UCSD-AML1 (cell line): ENCODE measurements around the gene CYP27A1.
A peak's percentile ranks its signal among the peaks of the same experiment; 100 is the strongest.
"Not testable (repeated sequence)": the region's sequence is repeated elsewhere in the genome, so short reads cannot be mapped to it uniquely, and the experiment has no call there.

ENCODE experiments used
- DNase-seq: peaks from one replicate; lab custom pipeline; 2025; ENCODE audit not compliant: unreplicated experiment; lab: John Stamatoyannopoulos, UW

CYP27A1 gene

DNA sequence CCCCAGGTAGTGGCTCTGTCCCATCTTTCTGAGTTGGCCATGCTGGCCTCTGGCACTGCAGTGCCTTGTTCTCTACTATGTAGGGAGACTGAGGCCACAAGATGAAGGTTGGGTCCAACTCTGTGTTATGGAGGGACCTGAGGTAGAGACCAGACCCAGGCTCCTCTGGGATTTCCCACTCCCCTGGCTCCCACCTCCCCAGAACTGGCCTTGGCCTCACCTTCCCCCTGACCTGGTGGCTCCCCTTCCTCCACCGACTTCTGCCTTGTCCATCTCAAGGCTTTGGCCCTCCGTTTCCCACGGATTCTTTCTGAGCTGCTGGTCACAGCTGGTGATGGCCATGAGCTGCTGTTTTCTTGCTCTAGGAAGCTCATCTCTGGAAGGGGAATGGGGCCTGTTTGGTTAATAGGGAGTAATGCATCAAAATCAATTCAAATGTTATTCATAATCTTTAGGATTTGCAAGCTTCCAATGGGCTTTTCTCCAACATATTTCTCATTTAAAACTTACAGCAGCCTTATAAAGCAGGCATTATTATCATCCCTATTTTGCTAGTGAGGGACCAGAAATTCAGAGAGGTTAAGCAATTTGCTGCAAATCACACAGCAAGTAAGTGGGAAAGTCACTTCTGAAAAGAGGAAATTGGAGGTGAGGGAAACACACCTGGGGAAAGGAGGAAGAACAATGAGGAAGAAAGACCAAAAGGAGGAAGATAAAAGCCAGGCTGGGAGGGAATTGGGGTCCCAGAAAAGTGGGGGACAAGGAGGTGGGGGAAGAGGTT lies 48.8 kb downstream of the CYP27A1 start:
- no peak for DNase-seq

- no peak for DNase-seq
These were observed 49.5 kb downstream of the CYP27A1 start, which contains the start of gene PRKAG3 for GRCh38 chr2:218831378-218831990. Gene PRKAG3 (minus strand): TSS chr2:218831803.

GRCh38 chr2:218832081-218832480 lies 50.1 kb downstream of the CYP27A1 start:
- DNase-seq, result no peak

- DNase-seq, result no peak
These were observed 50.6 kb downstream of the CYP27A1 start for GRCh38 chr2:218832520-218832919.

GRCh38 chr2:218833023-218833609 lies 51.2 kb downstream of the CYP27A1 start:
- DNase-seq, result no peak

DNA sequence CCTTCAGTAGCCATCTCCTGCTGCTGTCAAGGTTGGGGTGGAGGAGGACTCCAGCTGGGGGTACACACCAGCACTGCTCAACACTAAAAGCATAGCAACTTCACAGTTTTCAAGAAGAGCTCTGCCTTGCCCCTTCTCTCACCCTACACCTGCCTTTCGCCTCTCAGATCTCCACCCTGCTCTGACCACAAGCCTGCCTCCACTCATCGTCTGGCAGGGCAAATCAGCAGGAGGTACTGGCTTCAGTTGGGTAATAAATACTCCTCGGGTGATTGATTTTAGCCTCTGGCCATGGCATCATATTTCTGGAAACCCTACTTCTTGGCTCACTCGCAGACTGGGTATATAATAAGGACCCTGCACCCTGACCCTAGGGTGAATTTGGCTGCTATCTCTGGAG lies 52.7 kb downstream of the CYP27A1 start:
- no peak for DNase-seq

GRCh38 chr2:218837495-218837894 lies 55.5 kb downstream of the CYP27A1 start:
- DNase-seq, result no peak

- no peak for DNase-seq
These were observed 57.5 kb downstream of the CYP27A1 start for GRCh38 chr2:218839430-218839829.

GRCh38 chr2:218839888-218840287 lies 57.9 kb downstream of the CYP27A1 start:
- DNase-seq, result no peak

GRCh38 chr2:218844334-218844733 lies 62.4 kb downstream of the CYP27A1 start:
- DNase-seq, result not testable (repeated sequence)

DNA sequence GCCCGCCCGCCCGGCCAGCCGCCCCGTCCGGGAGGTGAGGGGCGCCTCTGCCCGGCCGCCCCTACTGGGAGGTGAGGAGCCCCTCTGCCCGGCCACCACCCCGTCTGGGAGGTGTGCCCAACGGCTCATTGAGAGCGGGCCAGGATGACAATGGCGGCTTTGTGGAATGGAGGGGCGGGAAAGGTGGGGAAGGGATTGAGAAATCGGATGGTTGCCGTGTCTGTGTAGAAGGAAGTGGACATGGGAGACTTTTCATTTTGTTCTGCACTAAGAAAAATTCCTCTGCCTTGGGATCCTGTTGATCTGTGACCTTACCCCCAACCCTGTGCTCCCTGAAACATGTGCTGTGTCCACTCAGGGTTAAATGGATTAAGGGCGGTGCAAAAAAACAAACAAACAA lies 65.0 kb downstream of the CYP27A1 start:
- not testable (repeated sequence) for DNase-seq

GRCh38 chr2:218849721-218850120 lies 67.8 kb downstream of the CYP27A1 start:
- no peak for DNase-seq

DNA sequence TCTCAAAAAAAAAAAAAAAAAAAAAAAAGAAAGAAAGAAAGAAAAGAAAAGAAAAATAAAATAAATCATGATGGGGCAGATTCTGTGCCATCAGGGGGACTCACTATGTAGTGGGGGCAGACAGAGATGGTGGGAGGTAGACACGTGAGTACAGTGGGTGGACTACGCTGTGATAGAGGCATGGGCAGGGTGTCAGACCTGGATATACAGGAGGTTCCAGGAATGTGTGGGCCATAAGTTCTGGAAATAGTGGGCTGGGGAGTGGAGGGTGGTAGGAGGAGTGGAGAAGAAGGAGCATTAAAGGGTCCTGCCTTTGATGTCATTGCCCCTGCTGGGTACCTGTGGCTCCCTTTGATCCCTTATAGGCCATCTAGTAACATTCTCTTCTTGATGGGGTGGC lies 68.8 kb downstream of the CYP27A1 start:
- no peak for DNase-seq

DNA sequence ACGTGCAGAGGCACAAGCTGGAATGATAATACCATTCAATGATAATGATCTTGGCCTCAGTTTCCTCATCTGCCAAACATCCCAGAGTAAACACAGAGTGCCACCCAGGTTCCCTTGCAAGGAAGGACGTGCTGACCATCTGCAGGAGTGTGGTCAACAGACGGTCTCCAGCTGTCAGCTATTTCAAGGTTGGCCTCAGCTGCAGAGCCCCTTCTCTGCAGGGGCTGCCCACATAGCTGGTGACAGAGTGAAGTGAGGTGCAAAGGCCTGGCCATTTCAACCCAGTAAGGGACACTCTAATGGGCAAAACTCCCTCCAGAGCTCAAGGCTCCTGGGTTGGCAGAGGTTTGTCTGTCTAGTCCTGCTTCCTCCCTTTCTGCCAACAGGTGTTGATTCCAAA lies 69.3 kb downstream of the CYP27A1 start:
- DNase-seq, result no peak

DNA sequence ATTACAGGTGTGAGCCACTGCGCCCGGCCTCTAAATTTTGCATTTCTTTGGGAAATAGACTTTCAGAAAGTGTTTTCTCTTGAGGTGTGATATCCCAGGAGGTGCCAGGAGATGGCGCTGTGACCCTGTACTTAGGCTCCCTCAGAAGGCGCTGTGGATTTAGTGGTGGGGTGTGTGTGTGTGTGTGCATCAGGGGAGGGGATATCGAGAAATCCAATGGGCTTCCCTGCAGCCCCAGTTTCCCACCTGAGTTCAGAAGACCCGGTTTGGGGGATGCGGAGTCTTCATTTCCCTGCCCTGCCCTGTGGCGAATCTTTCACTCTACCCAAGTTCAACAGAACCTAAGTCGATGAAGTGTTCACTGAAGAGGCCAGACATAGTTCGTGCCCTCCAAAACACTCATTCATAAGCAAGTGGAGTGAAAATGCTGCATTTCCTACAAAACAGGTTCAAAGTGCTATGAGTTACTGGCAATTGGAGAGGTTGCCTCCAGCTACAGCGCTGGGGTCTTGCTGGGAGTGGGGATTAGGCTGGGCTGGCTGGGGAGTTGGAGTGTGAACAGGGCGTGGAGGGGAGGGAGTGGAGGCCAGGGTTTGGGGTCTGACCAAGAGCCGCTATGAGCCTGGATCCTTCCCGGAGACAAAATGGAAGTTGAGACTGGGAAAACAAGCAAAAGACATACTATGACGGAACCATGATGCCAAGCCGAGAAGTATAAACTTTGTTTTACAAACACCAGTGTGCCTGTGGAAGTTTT lies 71.1 kb downstream of the CYP27A1 start:
- DNase-seq, result peak; percentile 61

GRCh38 chr2:218853766-218854165 lies 71.8 kb downstream of the CYP27A1 start:
- no peak for DNase-seq

GRCh38 chr2:218854860-218855259 lies 72.9 kb downstream of the CYP27A1 start:
- no peak for DNase-seq

DNA sequence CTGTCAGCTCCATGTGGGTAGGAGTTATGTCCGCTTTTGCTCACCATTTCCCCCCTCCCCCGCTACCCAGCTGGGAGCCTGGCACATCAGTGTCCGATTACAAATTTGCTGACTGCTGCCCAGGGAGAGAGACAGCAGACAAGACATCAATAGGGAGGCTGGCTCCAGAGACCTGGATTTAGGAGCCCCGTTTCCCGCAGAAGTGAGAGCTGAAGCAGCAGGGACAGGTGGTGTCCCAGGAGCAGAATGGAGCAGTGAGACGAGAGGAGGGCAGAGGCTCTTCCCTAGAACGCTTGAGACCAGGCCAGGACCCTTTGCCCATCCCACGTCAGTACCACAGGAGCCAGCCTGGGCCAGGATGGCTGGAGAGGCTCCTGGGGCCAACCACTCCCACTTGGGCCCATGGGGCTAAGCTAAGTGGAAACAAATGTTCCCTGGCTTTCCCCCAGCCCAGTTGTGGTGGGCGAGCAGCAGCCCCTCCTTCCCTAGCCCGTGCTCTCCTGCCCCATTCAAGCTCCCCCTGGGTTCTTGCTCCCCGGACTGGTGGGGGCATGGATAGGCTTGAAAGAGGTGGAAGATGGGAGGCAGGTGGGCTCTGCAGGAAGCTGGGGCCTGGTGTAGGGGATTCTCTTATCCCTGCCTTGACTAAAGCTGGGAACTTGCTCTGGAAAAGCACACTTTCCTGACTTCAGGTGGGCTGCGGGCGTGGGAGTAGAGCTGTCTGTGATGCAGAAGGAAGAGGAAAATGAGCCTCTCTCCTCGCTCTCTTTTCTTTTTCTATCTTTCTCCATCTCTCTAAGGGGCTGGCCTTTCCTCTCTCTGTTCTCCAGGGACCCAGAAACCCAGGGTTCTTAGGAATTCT lies 73.6 kb downstream of the CYP27A1 start:
- DNase-seq, result no peak

DNA sequence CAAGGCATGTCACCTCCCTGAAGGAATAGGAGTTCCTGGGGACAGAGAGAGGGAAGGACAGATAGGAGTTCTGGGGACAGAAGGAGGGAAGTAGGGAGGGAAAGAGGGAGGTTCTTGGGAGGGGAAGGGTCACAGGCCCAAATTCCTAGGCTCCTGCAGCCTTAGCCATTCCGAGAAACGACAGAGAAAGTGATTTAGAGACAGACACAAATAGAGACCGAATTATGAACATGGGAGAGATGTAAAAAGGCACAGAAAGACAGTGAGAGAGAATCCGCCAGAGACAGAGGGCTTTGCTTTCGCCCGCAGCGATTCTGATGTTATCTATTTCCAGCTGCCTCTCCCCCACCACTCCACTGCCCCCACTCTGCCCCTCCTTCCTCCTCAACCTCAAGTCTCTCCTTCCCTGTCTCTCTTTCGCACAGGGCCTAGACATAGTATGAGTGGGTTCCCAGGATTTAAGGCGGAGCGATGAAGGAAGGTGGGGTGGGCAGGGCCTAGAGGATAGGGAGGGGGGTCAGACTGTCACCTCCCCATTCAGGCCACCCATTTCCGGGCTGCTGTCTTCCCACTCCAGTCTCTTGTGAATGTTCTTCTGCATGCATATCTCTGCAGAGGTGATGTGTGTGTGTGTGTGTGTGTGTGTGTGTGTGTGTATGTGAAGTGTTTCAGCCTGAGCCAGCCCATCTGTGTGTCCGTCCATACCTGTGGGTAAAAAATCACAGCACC lies 74.4 kb downstream of the CYP27A1 start:
- no peak for DNase-seq

GRCh38 chr2:218856896-218857243 lies 74.9 kb downstream of the CYP27A1 start:
- DNase-seq, result no peak
